GM19025 (cell line): ENCODE results near the gene OSGIN1.

Source experiments
- ATAC-seq: cut with Tn5 transposase; IDR thresholded peaks from one replicate; pipeline ENCODE4 v1.9.1; 2021; ENCODE audit warnings: mild to moderate bottlenecking, low read depth, moderate library complexity; ENCODE audit not compliant: unreplicated experiment

The OSGIN1 gene

DNA sequence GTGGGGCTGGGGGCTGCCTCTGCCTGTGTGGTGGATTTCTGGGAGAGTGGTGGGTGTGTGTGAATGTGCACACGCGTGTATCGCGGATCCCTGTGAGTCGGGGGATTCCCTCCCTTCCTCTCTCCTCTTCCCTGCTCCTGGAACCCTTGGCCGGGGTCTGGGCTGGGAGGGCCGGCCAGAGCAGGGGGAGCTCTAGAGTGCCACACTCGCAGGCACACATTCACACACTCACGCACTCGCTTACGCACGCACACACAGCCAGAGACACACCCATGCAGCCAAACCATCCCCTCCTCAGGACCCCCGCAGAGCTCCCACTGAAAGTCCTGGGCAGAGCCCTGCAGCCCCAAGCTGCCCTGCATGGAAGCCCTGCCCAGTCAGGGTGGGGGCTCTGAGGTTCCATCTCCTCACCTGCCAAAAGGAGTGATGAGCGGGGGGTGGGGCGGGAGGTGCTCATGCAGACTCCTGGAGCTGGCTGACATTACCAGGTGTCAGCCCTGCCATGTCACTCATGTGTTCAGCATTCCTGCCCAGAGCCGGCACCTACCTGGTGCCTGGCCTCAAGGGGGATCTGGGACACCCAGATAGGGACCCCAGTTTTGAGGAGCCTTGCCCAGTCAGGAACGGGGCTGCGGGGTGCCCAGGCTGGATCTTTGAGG is 16.9 kb downstream of the OSGIN1 start:
- ATAC-seq = no peak

DNA sequence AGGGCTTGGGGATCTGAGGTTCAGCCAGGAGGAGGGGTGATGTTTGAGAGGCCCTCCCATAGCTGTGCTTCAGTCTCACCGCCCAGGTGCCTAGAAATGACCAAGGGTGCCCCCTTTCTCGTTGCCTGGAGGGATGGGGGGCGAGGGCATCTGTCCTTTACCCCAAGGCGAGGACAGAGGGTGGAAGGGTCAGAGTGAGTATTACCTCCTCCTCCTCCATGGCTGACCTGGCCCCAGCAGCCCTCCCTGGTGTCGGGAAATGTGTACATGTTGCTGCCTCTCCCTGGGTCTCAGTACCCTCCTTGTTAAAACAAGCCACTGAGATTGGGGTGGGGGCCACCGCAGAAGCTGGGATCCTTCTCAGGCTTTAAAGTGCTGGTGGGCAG is 17.4 kb downstream of the OSGIN1 start:
- no peak for ATAC-seq

GRCh38 chr16:83971165-83972130 is 18.4 kb downstream of the OSGIN1 start:
- no peak for ATAC-seq

DNA sequence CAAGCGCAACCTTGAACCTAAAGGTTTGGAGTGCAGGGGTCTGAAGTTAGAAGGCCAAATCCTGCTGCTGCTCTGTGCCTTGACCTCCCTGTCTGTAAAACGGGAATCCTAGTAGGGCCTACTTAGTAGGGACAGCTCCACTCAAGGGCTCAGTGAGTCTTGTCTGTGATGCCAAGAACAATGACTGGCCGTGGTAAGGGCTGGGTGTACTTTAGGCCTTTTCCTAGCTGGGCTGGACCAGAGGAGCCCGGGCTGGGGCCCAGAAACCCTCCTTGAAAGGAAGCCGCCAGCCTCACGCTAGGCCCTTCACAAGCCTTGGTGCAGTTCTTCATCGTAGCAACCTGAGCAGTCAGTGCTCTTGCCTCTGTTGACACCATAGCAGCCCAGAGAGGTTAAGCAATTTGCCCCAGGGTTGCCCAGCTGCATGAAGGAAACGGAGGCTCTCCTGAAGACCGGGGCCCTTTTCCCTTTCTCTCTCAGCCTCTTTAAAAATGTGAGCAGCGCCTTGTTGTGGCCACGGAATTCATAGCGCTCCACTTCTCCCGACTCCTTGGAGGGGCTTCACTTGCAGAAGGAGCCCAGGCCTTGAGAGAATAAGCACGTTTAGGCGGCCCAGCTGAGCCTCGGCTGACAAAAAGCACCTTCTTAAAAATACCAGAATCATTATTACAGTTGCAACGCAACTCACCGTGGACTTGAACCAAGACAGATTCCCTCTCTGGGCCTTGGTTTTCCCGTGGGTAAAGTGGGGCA is 19.4 kb downstream of the OSGIN1 start:
- no peak for ATAC-seq

- no peak for ATAC-seq
These were observed 20.0 kb downstream of the OSGIN1 start for GRCh38 chr16:83973077-83973476.

DNA sequence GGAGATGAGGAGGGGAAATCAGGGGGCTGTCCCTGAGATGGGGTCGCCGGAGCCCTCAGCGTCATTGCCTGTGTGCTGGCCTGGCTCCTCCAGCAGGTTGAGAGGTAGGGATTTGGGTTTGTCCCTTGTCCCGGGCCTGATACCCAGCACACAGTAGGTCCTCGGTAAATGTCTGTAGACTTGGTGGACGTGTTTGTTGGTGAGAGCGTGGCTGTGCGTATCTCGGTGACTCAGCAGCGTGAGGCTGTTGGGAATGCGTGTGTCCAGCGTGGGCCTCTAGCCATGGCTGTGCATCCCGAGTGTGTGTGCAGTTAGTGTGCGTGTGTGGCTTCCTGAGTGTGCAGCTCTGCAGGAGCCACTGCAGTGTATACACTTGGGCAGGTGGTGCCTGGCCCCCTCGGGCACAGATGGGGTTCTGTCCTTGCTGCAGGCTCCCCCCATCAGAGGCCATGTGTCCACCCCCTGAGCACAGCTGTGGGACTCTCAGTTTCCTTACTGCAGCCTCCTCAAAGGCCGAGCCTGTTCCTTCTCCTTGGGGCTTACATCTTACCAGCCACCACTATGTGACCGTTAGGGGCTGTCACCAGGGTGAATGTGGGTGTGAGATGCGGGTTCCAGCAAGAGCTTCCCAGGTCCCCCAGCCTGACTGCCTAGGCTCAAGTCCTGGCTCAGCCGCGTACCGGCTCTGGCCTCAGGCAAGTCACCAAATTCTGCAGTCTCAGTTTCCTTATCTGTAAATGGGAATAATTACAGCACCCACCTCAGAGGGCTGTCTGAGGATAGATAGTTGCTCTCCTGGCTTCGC is 20.7 kb downstream of the OSGIN1 start:
- ATAC-seq = no peak

DNA sequence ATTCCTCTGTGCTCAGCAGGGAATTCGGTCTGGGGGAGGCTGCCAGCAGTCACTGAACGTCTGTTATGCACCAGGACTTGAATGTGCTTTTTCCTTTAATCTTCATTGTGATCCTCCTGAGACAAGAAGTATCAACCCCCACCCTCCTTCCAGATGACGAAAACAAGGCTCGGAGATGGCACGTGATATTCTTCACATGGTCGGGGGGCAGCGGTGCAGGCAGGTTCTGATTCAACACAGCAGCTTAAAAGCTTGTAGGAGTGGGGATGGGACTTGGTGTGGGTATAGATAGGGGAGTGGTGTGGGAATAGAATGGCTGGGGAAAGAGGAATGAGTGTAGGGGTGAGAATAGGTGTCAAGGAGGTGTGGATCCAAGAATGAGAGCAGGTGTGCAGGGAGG is 21.4 kb downstream of the OSGIN1 start:
- no peak for ATAC-seq

DNA sequence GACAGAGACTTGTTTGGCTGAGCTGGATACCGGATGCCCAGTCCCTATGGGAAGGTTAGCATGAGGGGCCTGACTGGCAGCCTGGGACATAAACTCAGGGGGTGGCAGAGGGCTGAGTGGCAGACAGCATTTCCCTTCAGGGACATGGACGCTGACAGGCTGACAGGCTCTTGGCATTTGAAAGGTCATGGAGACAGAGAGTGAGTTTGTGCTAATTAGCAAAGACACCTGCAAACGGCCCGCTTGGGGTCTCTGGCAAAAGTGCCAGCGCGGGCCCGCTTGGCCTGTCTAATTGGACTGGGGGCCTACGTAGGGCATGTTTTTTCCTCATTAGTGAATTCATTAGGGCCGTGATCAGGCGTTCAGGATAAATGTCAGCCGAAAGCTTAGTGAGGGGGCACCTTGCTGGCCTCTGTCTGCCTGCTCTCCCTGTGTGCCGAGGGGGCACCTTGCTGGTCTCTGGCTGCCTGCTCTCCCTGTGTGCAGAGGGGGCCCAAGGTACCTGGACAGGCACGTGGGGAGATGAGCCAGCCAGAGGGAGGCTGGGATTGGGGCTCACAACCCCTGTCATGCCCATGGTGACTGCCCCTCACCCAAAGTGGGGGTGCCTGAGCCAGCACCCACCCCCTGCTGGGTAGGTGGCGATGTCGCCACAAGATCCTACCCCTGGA is 22.7 kb downstream of the OSGIN1 start:
- no peak for ATAC-seq

DNA sequence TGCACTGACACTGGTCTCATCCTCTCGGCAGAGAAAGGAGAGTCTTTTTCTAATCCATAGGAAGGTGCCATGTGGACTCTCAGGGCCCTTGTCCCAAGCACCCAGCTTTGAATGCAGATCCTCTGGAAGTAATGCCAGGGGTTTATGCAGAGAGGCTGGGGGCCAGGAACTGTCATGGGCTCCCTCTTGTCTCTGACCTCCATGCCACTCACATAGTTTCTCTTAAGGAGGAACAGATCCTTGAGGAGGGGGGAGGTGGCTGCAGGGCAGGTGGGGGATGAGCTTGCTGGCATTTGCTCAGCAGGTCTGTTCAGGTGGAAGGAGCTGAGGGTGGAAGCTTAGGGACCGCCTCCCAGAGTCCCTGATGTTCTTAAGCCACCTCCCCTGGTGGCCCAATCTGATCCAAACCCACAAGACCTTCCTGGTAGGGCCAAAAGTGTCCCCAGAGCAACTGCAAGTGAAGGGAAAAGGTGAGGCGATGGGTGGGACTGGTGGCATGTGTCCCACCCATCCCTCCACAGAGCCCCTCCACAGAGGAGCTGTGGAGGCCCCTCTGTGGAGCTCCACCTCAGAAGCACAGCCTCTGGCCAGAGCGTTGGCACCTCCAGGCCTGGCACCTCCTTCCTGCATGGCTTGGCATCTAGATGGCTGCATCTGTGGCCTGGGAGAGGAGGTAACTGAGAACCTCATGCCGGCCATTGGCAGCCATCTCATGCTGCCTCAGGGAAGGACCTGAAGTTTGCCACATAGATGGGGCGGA is 24.2 kb downstream of the OSGIN1 start:
- no peak for ATAC-seq

DNA sequence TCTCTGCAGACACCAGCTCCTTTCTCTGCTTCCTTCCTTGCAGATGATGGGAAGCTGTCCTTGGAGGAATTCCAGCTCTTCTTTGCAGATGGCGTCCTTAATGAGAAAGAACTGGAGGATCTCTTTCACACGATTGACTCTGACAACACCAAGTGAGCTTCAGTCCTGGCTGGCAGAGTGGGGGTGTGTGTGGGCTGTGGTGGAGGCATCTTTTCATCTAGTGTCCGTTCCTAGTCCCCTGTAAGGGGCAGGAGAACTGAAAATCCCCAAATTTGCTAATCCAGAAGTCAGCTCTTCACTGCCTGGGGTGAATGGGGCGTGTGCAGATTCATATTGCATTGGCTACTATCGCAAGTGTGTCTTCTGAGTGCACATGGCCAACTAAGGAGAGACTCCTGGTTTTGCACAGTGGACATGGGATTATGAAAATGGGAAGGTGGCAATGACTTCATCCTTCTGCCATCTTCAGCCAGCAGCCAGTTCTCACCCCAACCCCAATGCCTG is 25.4 kb downstream of the OSGIN1 start:
- no peak for ATAC-seq

DNA sequence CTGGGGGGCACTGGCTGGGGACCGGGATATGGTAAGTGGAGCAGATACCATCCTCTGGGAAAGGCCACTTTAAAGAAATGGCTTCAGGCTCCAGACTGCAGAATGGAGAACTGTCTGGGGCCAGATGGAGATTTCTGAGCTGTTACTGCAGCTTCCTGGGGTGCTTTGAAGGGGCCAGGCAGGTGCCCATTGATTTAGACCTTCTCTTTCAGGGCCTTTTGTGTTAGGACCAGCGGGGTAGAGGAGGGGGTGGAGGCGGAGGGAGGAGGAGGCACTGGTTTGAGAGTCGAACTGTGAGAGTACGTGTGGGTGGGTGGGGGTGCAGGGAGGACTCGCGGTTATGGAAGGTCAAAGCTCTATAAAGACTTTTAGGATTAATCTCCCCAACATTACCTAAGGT is 26.4 kb downstream of the OSGIN1 start:
- no peak for ATAC-seq

DNA sequence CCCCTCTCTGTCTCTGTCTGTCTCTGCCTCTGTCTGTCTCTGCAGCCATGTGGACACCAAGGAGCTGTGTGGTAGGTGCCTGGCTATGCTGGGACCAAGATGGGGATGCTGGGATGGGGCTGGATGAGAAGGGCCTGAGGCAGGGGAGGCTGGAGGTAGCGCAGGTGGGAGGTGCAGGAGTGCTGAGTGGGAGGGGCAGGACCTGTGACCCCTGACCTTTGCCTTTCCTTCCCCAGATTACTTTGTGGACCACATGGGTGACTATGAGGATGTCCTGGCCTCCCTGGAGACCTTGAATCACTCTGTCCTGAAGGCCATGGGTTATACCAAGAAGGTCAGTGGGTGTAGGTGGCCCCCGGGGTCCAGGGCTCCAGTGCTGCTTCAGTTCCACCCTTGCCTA is 27.8 kb downstream of the OSGIN1 start:
- no peak for ATAC-seq

DNA sequence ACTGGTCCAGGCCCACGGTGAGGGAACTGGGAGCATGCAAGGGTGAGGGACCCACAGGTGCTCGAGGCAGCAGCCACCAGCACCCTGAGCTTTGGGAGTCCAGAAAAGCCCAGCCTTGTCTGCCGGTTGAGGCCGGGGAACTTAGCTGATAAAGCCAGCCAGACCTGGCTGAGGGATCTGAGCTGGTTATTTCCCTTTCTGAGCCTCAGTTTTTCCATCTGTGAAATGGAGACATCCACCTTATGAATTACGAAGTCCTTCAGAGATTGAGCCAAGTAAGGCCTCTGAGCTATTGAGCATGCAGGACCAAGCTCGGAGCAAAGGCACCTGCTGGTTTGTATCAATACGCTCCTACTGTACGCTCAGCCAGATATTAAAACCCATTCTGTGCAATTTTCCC is 28.8 kb downstream of the OSGIN1 start:
- ATAC-seq = no peak

GRCh38 chr16:83983491-83983890 is 30.5 kb downstream of the OSGIN1 start:
- ATAC-seq = no peak

GRCh38 chr16:83989300-83989699 is 36.3 kb downstream of the OSGIN1 start:
- ATAC-seq = no peak

- ATAC-seq = no peak
These were observed 37.5 kb downstream of the OSGIN1 start for GRCh38 chr16:83990492-83990891.

DNA sequence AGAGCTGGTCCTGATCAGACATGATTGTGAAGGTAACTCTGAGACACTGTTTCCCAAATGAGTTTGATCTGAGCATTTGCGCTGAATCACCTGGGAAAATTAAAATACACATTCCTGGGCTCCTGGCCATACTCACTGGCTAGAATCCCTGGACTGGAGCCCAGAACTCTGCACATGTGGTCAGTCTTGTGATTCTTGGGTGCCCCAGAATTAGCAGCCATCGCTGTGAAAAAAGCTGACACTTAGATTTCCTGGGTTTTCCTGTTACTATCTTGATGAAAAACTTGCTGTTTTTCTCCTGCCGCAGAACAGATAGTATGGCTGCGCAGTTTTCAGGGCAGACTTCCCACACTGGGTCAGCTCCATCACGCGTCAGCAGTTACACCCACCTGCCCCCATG is 39.6 kb downstream of the OSGIN1 start:
- no peak for ATAC-seq

DNA sequence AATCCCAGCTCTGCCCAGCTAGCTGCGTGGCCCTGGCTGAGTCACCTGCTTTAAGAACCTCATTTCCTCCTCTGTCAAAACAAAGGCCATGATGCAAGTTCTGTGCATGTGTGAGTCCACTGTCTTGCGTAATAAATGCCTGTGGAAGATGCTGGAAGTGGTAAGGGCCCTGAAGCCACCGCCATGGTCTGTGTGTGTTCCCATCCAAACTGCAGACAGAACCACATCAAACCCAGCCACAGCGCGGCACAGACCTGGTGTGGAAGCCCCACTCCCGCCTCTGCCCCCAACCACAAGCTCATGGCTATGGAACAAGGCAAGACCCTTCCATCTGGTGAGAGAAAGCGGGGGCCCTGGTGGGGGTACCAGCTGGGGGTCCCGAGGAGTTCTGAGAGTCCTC is 41.0 kb downstream of the OSGIN1 start:
- ATAC-seq = no peak

GRCh38 chr16:83994703-83995102 is 41.7 kb downstream of the OSGIN1 start:
- no peak for ATAC-seq
